ENCODE data around the gene FXYD3.

DNA sequence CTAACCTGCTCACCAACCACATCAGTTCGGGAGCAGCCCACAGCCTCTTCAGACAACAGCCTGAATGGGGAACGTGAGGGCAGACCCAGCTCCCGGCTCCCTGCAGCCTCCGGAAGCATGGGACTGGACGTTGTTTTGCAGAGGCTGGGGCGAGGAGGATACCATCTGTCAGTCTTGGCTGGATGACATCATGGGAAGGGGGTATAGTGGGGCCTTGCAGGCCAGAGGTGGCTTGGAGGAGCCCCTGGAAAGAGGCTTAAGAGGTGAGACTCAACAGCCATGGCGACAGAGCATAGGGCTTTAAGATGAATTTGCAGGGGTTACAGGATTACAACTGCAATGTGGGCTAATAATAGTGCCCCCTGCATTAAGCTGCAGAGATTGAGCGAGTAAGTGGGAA lies 1.5 kb downstream of the FXYD3 start:
- no peak for TF ChIP-seq CTCF (conservative IDR thresholded peaks at IDR 0.05; ENCODE audit: low read length)
- TF ChIP-seq EZH2phosphoT487 (IDR thresholded peaks at IDR 0.05; ENCODE audit: borderline replicate concordance, low read depth, low read length), result no peak

All from OCI-LY7 (cell line).